ENCODE measurements around the gene SLMAP. TPM values are rescaled to one million over a fixed set of nuclear protein-coding genes. Genes with fewer than 3 reads are reported as not detected.

The SLMAP gene
- total and polyA plus RNA-seq, 2 of the 4 experiments (the other 2 are of a cell fraction): 15.5 to 26.5 TPM

- Histone ChIP-seq H3K18ac (ENCODE audit: low read depth, low read length) (no peak overlapping the region), H2BK120ac (ENCODE audit: low read depth, low read length) (no peak overlapping the region), H4K8ac (ENCODE audit: low read depth in 2 of 2, low read length in 2 of 2) (no peak overlapping the region), H2BK20ac (ENCODE audit: low read depth, low read length) (no peak overlapping the region), H2BK15ac (ENCODE audit: low read depth, low read length) (no peak overlapping the region), H3K9me3 (ENCODE audit: control insufficient read depth, insufficient read depth, low read length) (no peaks in the 10 kb centered on the region), H3K4me2 (ENCODE audit: low read depth, low read length) (no peak overlapping the region), H3K4me1 (ENCODE audit: control insufficient read depth, insufficient read depth, low read length) (peaks cover 3% of the 10 kb centered on the region), H3K9ac (ENCODE audit: low read depth, low read length) (no peak overlapping the region), H4K5ac (ENCODE audit: low read depth, low read length) (no peak overlapping the region), H3K9me1 (ENCODE audit: insufficient read depth, low read length) (no peaks in the 10 kb centered on the region), H4K20me1 (ENCODE audit: insufficient read depth, low read length) (no peaks in the 10 kb centered on the region), H3K27me3 (ENCODE audit: control insufficient read depth, insufficient read depth, low read length) (no peaks in the 10 kb centered on the region), H2BK5ac (ENCODE audit: low read depth, low read length, poor library complexity, severe bottlenecking) (no peak overlapping the region), H3K4ac (ENCODE audit: low read depth, low read length) (no peak overlapping the region), H3K14ac (replicated peaks; ENCODE audit: low read depth, low read length) (no peak overlapping the region), H3K56ac (ENCODE audit: extremely low read depth, insufficient read depth, low read length) (no peak overlapping the region), H2AK9ac (replicated peaks; ENCODE audit: low read depth, low read length, poor library complexity) (no peak overlapping the region), H3K36me3 (ENCODE audit: control insufficient read depth, insufficient read depth, low read length) (no peaks in the 10 kb centered on the region), H3K23ac (ENCODE audit: low read depth, low read length) (no peak overlapping the region), H4K91ac (ENCODE audit: insufficient read depth, low read depth, low read length) (no peak overlapping the region), H3K79me1 (ENCODE audit: low read depth in 1 of 2, low read length in 2 of 2) (no peaks in the 10 kb centered on the region), H3K27ac (ENCODE audit: insufficient read depth, low read length) (no peak overlapping the region), H3K4me3 (ENCODE audit: insufficient read depth, low read depth, low read length) (no peak overlapping the region), H2AK5ac (ENCODE audit: low read depth, low read length) (no peak overlapping the region), H2AFZ (replicated peaks; ENCODE audit: low read length, poor library complexity) (no peak overlapping the region)
- POLR2A ChIA-PET (ENCODE audit: unreplicated experiment): no interaction called here
- CTCF ChIA-PET: interaction anchor here (1.3 kb wide), 1 partner anchor 10 kb away, joined by 3 read pairs; no protein-coding TSS in a partner anchor
- peak; percentile 35 for DNase-seq
- peak; percentile 57 for ATAC-seq (ENCODE audit: low read depth)
- TF ChIP-seq NFE2L2 (IDR thresholded peaks at IDR 0.05; ENCODE audit: low read depth, low read length): no peak
- TF ChIP-seq BHLHE40 (IDR thresholded peaks at IDR 0.05; ENCODE audit: low read depth, low read length): no peak
- no peak for TF ChIP-seq MAFK (IDR thresholded peaks at IDR 0.05; ENCODE audit: low read depth, low read length)
- no peak for TF ChIP-seq FOS (IDR thresholded peaks at IDR 0.05; ENCODE audit: low read depth, low read length)
- TF ChIP-seq, protein P1, sequence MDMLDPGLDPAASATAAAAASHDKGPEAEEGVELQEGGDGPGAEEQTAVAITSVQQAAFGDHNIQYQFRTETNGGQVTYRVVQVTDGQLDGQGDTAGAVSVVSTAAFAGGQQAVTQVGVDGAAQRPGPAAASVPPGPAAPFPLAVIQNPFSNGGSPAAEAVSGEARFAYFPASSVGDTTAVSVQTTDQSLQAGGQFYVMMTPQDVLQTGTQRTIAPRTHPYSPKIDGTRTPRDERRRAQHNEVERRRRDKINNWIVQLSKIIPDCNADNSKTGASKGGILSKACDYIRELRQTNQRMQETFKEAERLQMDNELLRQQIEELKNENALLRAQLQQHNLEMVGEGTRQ (IDR thresholded peaks at IDR 0.05; ENCODE audit: low read depth, low read length): no peak
- TF ChIP-seq MXI1 (IDR thresholded peaks at IDR 0.05; ENCODE audit: borderline replicate concordance, low read depth, low read length): no peak
- TF ChIP-seq RAD21 (IDR thresholded peaks at IDR 0.05; ENCODE audit: low read length): no peak
- intact Hi-C loops (cut with micrococcal nuclease): no loop called here
- 100% methylated on average over 2 of the region's 11 CpGs; no CpG with 5 or more reads in 1 of the 2 experiments for WGBS, 2 experiments (ENCODE audit: extremely low coverage in 2 of 2, insufficient read length in 1 of 2)
- no TSS peak for BruUV-seq (replicated peaks)
- in situ Hi-C loops (cut with MboI; ENCODE audit: low sequenced_read_pairs): no loop called here
- dilution Hi-C loops (cut with HindIII; ENCODE audit: low sequenced_read_pairs, unreplicated experiment): no loop called here
These were observed 26.6 kb upstream of the SLMAP start for GRCh38 chr3:57729334-57730045.
